ENCODE measurements around the gene ELF4.

DNA sequence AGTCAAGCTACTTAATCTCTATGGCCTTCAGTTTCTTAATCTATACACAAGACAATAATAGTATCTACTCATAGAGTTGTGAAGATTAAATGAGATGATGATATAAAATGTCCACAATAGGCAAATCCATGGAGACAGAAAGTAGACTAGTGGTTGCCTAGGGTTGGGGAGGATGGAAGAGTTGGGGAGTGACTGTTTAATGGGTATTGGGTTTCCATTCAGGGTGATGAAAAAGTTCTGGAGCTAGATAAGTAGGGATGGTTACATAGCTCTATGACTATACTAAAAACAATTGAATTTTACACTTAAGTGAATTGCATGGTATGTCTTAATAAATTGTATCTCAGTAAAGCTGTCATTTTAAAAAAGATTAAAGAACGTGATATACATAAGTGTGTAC is 92.2 kb downstream of the ELF4 start:
- TF ChIP-seq, protein P1, sequence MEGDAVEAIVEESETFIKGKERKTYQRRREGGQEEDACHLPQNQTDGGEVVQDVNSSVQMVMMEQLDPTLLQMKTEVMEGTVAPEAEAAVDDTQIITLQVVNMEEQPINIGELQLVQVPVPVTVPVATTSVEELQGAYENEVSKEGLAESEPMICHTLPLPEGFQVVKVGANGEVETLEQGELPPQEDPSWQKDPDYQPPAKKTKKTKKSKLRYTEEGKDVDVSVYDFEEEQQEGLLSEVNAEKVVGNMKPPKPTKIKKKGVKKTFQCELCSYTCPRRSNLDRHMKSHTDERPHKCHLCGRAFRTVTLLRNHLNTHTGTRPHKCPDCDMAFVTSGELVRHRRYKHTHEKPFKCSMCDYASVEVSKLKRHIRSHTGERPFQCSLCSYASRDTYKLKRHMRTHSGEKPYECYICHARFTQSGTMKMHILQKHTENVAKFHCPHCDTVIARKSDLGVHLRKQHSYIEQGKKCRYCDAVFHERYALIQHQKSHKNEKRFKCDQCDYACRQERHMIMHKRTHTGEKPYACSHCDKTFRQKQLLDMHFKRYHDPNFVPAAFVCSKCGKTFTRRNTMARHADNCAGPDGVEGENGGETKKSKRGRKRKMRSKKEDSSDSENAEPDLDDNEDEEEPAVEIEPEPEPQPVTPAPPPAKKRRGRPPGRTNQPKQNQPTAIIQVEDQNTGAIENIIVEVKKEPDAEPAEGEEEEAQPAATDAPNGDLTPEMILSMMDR (IDR thresholded peaks at IDR 0.05), result no peak
- TF ChIP-seq EZH2 (IDR thresholded peaks at IDR 0.05) (no peak), EZH2phosphoT487 (IDR thresholded peaks at IDR 0.05) (no peak)
